Myocyte (in vitro differentiated cells): ENCODE data around the gene GYPA. TPM values are rescaled to one million over a fixed set of nuclear protein-coding genes. Genes with fewer than 3 reads are reported as not detected.

Experiments
- total RNA-seq: library from RNA; depleted of rRNA; stranded (reverse); fragments of >200 nt; gene quantifications from 2 replicates; pipeline ENCODE4 v1.2.3, GENCODE V29; 2014

Gene GYPA
- total RNA-seq, 1 donor from 2014 or later = not detected

Other genes starting within 250 kb of the GYPA start
- not detected in 2 replicates for gene GYPE, start 235.2 kb downstream of the GYPA start, total RNA-seq
- gene GYPB, start 121.3 kb downstream of the GYPA start, total RNA-seq = not detected in 2 replicates